Dendritic cell treated with granulocyte-macrophage colony-stimulating factor and Interleukin-4, amounts not matched to agents 40 ng/mL and 50 ng/mL, for 4 days (primary cell): ENCODE results near the gene MYO18B.

Experiments
- H3K27ac Mint-ChIP-seq: one replicate; pipeline ENCODE4 v1.8.0; 2022; ENCODE audit warnings: mild to moderate bottlenecking, mixed read lengths
- H3K27me3 Mint-ChIP-seq: one replicate; pipeline ENCODE4 v1.8.0; 2022; ENCODE audit warnings: mild to moderate bottlenecking, mixed read lengths
- H3K36me3 Mint-ChIP-seq: one replicate; pipeline ENCODE4 v1.8.0; 2022; ENCODE audit warnings: low read depth, mixed read lengths
- H3K4me1 Mint-ChIP-seq: one replicate; pipeline ENCODE4 v1.8.0; 2022; ENCODE audit warnings: low read depth, mixed read lengths
- H3K4me3 Mint-ChIP-seq: one replicate; pipeline ENCODE4 v1.8.0; 2022; ENCODE audit warnings: mild to moderate bottlenecking, moderate library complexity, mixed read lengths
- H3K9me3 Mint-ChIP-seq: one replicate; pipeline ENCODE4 v1.8.0; 2022; ENCODE audit warnings: mixed read lengths
- intact Hi-C: fragments of 100-400 bp; cut with micrococcal nuclease; formaldehyde crosslinking; loops from one replicate; pipeline ENCODE4 v1.15.0; 2022

Gene MYO18B

DNA sequence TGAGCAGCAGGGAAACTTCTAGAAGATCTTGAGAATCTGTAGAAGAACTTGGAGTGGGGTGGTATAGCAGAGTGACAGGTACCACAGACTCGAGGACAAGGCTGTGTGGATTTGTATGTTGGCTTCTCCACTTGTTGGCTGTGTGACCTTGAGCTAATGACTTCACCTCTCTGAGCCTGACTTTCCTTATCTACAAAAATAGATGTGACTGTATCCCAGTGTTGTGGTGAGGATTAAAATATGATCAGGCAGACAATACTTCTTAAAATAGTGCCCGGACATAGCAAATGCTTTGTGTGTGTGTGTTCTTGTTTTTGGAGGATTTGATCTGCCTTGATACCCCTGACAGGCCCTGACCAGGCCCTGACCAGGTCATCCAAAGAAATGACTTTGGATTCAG, 40.8 kb downstream of the MYO18B start:
- intact Hi-C loops: no loop called here
- no peak overlapping the region for H3K27ac Mint-ChIP-seq

DNA sequence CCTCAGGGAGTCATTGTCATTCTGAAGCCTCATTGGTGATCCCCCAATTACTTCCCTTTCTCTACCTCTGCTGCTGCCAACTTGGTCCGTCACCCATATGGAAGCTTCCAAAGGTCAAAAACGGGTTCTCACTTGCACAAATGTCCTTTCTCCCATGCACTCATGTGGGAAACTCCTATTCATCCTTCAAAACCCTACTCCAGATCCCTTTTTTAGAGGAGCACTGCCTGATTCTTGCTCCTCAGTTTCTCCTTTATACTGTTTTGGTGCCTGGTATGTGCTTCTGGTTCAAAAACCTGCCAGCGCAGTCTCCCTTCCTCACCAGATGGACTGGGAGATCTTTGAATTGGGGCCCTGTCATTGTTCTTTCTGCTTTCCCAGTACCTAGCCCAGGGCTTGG, 41.9 kb downstream of the MYO18B start:
- Mint-ChIP-seq H3K27ac (no peak overlapping the region), H3K36me3 (no peaks in the 10 kb centered on the region), H3K9me3 (no peaks in the 10 kb centered on the region), H3K4me3 (no peak overlapping the region), H3K4me1 (no peaks in the 10 kb centered on the region), H3K27me3 (peaks cover 31% of the 10 kb centered on the region)
- intact Hi-C loops: no loop called here

More for the DNA sequence above, 40.8 kb downstream of the MYO18B start:
- Mint-ChIP-seq H3K27me3 (peaks cover 30% of the 10 kb centered on the region), H3K36me3 (no peaks in the 10 kb centered on the region), H3K4me3 (no peak overlapping the region), H3K4me1 (peaks cover 3% of the 10 kb centered on the region), H3K9me3 (no peaks in the 10 kb centered on the region)

DNA sequence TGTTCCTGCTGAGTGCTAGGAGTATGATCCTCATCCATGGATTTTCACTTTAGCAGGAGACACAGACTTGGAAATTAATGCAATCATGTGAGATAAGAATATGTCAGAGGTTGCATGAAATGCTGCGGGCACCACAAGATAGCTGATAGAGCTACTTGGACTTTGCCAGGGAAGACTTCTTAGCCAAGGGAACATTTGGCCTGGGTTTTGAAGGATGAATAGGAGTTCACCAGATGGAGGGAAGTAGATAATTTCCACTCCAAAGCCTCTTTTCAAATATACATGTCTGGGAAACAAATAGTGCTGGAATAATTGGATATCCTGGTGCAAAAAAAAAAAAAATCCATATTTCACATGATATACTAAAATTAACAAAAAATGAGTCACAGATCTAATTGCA, 44.2 kb downstream of the MYO18B start:
- Mint-ChIP-seq H3K4me1 (no peaks in the 10 kb centered on the region), H3K27ac (no peak overlapping the region), H3K4me3 (no peak overlapping the region), H3K27me3 (peaks cover 26% of the 10 kb centered on the region), H3K36me3 (no peaks in the 10 kb centered on the region), H3K9me3 (no peaks in the 10 kb centered on the region)
- intact Hi-C loops: no loop called here

DNA sequence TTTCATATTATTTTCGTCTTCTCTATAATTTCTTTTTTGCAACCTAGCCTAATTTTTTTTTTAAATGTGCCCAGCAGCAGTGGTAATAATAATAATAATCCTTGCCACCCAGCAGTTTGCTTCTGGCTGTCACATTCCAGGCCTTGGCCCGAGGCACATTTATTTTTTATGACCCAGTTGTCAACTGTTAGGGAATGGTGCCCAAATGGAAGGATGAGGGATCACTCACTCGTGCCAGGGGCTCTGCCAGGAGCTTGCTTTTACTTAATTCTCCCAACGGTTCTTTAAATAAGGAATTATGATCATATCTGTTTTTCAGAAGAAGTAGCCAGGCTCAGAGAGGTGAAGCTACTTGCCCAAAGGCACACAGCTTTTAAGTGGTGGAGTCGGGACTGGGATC, 49.6 kb downstream of the MYO18B start:
- no peaks in the 10 kb centered on the region for H3K36me3 Mint-ChIP-seq
- H3K4me3 Mint-ChIP-seq: no peak overlapping the region
- intact Hi-C loops: no loop called here
- H3K27ac Mint-ChIP-seq: no peak overlapping the region
- no peaks in the 10 kb centered on the region for H3K9me3 Mint-ChIP-seq
- H3K27me3 Mint-ChIP-seq: peaks cover 13% of the 10 kb centered on the region
- no peaks in the 10 kb centered on the region for H3K4me1 Mint-ChIP-seq

DNA sequence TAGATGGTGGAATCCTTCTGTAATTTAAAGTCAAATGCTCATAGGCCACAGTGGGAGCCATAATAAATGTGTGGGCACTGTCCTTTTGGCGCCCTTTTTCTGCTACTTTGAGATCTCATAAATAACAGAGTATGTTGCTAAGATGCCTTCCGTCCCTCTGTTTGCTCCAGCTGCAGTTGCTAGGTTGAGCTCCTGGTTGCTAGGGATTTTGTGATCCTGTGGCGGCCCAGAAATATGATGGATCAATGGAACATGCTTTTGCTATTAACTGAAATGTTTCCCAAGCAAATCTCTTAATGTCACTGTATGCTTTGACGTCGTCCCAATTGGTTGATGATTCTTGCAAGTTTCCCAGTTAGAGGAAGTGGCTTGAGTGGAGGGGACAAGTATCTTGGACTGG, 53.5 kb downstream of the MYO18B start:
- intact Hi-C loops: no loop called here
- Mint-ChIP-seq H3K9me3 (no peaks in the 10 kb centered on the region), H3K27ac (no peak overlapping the region), H3K36me3 (no peaks in the 10 kb centered on the region), H3K4me1 (no peaks in the 10 kb centered on the region), H3K4me3 (no peak overlapping the region), H3K27me3 (peaks cover 3% of the 10 kb centered on the region)

DNA sequence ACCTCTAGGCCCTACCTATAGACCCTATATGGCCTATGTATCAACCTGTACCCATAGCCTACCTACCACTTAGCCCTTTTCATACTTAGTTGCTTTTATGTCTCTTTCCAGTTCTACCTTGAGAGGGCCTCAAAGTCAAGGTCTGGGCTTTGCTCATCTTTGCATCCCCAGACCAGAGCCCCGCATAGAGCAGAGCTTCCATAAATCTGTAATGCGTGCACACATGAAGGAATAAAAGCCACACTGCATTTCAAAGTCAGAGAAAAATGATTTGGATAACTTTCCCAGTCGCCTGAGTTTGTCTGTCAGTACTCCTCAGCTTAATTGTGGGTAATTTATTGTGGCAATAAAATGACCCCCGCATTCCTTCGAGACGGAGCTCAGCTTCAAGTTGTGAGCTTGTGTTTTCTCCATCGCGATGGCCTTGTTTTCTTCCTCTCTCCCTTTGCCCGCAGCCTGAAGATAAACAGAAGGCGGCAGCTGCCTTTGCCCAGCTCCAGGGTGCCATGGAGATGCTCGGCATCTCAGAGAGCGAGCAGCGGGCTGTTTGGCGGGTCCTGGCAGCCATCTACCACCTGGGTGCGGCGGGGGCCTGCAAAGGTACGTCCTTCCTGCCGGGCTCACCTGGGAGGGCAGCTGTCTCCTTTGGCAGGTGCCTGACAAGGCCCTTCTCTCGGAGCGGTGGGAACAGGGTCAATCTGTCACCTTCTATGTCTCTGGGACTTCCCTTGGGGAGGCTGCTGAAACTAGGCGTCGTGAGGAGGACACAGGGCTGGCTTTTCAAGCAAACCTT, 55.7 kb downstream of the MYO18B start:
- H3K27ac Mint-ChIP-seq: no peak overlapping the region
- peaks cover 3% of the 10 kb centered on the region for H3K27me3 Mint-ChIP-seq
- no peaks in the 10 kb centered on the region for H3K36me3 Mint-ChIP-seq
- no peaks in the 10 kb centered on the region for H3K9me3 Mint-ChIP-seq
- no peaks in the 10 kb centered on the region for H3K4me1 Mint-ChIP-seq
- no peak overlapping the region for H3K4me3 Mint-ChIP-seq
- intact Hi-C loops: no loop called here

DNA sequence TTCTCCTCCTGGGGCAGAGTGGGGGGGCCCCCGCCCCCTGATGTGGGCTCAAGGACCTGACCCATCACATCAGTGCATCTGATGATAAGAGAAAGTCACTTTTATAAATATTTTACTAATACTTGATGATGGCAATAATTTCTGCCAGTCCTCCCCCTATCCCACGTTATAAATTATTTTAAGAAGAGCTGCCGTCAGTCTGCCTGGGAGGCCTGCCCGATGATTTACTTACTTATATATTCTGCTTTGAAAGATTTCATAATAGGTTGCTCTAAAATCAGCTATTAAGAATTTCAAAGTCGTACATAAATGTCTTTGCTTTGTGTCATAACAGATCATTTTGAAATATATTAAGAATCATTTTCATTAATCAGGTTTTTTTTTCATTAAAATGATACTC, 58.8 kb downstream of the MYO18B start:
- intact Hi-C loops: no loop called here
- H3K27ac Mint-ChIP-seq: no peak overlapping the region
- H3K27me3 Mint-ChIP-seq: peaks cover 2% of the 10 kb centered on the region
- no peaks in the 10 kb centered on the region for H3K9me3 Mint-ChIP-seq
- H3K4me3 Mint-ChIP-seq: no peak overlapping the region
- no peaks in the 10 kb centered on the region for H3K4me1 Mint-ChIP-seq
- H3K36me3 Mint-ChIP-seq: no peaks in the 10 kb centered on the region

DNA sequence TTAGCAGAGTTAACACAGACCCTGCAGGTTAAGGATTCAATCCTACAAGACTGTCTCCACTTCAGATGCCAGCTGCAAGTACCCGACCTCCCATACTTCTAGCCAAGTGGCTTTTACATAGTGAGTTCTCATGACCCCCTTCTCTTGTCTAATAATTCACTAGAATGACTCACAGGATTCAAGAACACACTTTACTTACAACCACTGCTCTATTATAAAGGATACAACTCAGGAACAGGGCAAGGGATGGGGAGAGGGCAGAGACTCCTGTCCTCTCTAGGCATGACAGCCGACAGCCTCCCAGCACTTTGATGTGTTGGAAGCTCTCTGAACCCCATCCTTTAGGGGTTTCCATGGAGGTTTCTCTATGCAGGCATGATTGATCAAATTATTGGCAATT, 60.0 kb downstream of the MYO18B start:
- Mint-ChIP-seq H3K36me3 (no peaks in the 10 kb centered on the region), H3K27ac (no peak overlapping the region), H3K9me3 (no peaks in the 10 kb centered on the region), H3K4me1 (no peaks in the 10 kb centered on the region), H3K27me3 (peaks cover 2% of the 10 kb centered on the region), H3K4me3 (no peak overlapping the region)
- intact Hi-C loops: no loop called here

DNA sequence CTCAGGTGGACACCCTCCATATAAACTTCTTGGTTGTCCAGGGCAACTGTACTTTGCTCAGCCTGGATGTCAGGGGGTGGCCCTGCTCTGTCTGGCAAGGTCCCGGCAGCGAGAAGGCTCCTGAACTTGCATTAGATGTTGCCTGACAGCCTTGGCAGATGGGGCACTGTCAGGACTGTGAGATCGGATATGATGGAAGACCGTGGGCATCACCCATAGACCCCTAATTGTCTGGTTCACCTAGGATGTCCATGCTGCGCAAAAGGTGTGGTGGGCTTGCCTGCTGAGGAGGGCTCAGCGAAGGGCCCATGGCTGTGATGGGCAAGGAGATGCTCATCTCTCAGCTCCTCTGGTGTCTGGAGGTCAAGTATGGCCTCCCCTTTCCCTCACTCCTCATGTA, 62.7 kb downstream of the MYO18B start:
- H3K9me3 Mint-ChIP-seq: no peaks in the 10 kb centered on the region
- H3K4me3 Mint-ChIP-seq: no peak overlapping the region
- H3K36me3 Mint-ChIP-seq: no peaks in the 10 kb centered on the region
- peaks cover 3% of the 10 kb centered on the region for H3K27me3 Mint-ChIP-seq
- H3K4me1 Mint-ChIP-seq: no peaks in the 10 kb centered on the region
- intact Hi-C loops: no loop called here
- H3K27ac Mint-ChIP-seq: no peak overlapping the region

DNA sequence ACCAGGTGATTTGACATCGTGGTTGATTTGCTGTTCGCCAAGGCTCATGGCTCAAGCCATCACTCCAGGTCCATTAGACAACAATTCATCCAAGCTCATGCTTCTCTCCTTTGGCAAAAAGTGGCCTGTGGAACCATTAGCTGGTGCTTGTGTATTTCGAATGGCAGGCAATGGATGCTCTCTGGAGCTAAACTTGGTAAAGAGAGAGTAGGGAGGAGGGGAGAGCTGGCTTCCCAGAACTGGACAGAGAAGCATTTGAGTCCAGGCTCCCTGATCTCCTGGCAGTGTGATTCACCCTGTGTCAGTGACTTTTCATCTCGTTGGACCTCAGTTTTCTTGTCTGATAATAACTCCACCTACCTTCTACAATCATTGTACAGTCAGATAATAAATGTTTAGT, 64.6 kb downstream of the MYO18B start:
- intact Hi-C loops: no loop called here
- Mint-ChIP-seq H3K27me3 (peaks cover 3% of the 10 kb centered on the region), H3K9me3 (no peaks in the 10 kb centered on the region), H3K4me3 (no peak overlapping the region), H3K36me3 (no peaks in the 10 kb centered on the region), H3K27ac (no peak overlapping the region), H3K4me1 (no peaks in the 10 kb centered on the region)

DNA sequence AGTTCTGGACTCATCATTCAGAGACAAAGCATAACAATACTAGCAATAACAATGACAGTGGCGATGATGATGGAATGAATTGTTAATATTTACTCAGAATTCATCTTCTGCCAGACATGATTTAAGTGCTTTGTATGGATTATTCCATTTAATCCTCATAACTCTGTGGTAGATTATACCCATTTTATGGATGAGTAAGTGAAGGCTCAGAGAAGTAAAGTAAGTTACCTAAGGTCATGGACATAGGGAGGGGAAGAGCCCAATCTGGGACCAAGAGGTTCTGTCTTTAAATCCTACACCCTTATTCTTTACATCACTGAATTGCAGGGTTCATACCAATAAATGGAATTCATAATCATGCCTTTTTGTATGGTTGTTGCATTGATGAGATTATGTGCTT, 72.7 kb downstream of the MYO18B start:
- no peak overlapping the region for H3K27ac Mint-ChIP-seq
- H3K4me3 Mint-ChIP-seq: no peak overlapping the region
- H3K27me3 Mint-ChIP-seq: peaks cover 12% of the 10 kb centered on the region
- no peaks in the 10 kb centered on the region for H3K4me1 Mint-ChIP-seq
- intact Hi-C loops: no loop called here
- no peaks in the 10 kb centered on the region for H3K36me3 Mint-ChIP-seq
- H3K9me3 Mint-ChIP-seq: no peaks in the 10 kb centered on the region

DNA sequence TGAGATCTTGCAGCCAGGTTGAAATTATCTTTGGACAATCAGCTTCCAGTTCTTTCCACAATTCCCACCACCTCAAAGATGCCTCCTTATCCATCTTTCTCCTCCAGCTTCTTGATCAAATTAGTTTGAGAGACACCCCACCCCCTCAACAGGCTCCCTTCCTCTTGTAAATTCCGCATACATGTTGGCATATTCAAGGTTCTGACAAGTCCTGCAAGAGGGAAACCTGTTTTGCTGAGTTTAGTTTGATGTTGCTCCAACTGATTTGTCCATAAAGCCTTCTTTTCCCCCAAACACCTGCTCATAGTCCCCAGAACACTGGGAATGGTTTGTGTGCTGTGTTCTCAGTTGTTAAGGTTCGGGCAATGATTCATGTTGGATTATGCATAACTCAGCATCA, 73.6 kb downstream of the MYO18B start:
- no peak overlapping the region for H3K4me3 Mint-ChIP-seq
- intact Hi-C loops: no loop called here
- no peak overlapping the region for H3K27ac Mint-ChIP-seq
- no peaks in the 10 kb centered on the region for H3K4me1 Mint-ChIP-seq
- H3K27me3 Mint-ChIP-seq: peaks cover 12% of the 10 kb centered on the region
- no peaks in the 10 kb centered on the region for H3K36me3 Mint-ChIP-seq
- no peaks in the 10 kb centered on the region for H3K9me3 Mint-ChIP-seq

DNA sequence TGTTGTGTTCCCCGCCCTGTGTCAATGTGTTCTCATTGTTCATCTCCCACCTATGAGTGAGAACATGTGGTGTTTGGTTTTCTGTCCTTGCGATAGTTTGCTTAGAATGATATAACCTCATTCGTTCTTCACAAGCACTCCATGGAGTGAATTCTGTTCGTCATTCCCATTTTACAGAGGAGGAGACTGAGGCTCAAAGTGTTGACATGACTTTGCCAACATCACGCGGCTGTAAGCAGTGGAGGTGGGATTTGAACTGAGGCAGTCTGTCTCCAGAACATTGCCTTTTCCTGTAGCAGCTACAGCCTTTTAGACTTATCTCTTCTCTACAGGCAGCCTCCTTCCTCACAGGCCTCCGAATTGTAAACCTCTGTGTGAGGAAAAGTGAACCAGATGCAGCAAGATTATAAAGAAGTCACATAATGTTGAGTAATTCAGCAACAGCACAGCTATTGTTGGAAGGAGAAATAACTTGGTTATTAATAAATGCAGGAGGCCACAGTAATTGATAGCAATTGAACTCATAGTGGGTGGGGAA, 74.6 kb downstream of the MYO18B start:
- intact Hi-C loops: no loop called here
- H3K36me3 Mint-ChIP-seq: no peaks in the 10 kb centered on the region
- peaks cover 13% of the 10 kb centered on the region for H3K27me3 Mint-ChIP-seq
- H3K9me3 Mint-ChIP-seq: no peaks in the 10 kb centered on the region
- H3K4me3 Mint-ChIP-seq: no peak overlapping the region
- H3K4me1 Mint-ChIP-seq: no peaks in the 10 kb centered on the region
- H3K27ac Mint-ChIP-seq: no peak overlapping the region

DNA sequence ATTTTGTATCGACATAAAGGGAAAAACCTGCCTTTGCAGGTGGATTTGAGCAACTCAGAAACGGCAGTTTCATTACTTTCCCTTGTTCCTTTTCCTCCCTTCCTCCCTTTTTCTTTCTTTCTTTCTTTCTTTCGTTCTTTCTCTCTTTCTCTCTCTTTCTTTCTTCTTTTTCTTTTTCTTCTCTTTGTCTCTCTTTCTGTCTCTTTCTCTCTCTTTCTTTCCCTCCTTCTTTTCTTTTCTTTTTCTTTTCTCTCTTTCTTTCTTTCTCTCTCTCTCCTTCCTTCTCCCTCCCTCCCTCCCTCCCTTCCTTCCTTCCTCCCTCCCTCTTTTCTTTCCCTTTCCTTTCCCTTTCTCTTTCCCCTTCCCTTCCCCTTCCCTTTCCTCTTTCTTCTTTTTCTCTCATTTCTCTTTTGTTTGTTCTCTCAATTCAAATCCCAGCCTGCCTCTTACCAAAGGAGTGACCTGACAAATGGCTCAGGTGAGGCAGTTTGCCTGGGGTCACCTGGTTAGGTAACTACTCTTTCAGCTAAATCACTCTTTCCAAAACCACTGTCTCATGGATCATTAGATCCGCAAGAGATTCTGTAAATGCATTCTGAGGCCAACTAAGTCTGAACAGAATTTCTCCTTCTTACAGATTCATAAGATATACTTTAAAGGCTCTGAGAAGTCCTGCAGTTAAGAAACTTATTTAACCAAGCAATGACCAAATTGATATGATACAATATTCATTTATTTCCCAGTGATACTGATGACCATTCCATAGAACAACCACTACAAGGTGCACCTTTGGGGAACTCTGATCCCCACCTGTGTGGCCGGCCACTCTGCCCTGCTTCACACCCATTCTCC, 75.3 kb downstream of the MYO18B start:
- Mint-ChIP-seq H3K27me3 (peaks cover 16% of the 10 kb centered on the region), H3K4me1 (no peaks in the 10 kb centered on the region), H3K27ac (no peak overlapping the region)

More for the DNA sequence above, 75.3 kb downstream of the MYO18B start:
- Mint-ChIP-seq H3K4me3 (no peak overlapping the region), H3K36me3 (no peaks in the 10 kb centered on the region), H3K9me3 (peaks cover 3% of the 10 kb centered on the region)
- intact Hi-C loops: no loop called here
